ENCODE data around the gene MAD1L1. TPM values are rescaled to one million over a fixed set of nuclear protein-coding genes. Genes with fewer than 3 reads are reported as not detected.
A peak's percentile ranks its signal among the peaks of the same experiment; 100 is the strongest.
"Not testable (repeated sequence)": the region's sequence is repeated elsewhere in the genome, so short reads cannot be mapped to it uniquely, and the experiment has no call there.

The MAD1L1 gene
- total RNA-seq, 6 experiments from 2014 or later, result 15.1 to 37.4 (median 20.5) TPM

DNA sequence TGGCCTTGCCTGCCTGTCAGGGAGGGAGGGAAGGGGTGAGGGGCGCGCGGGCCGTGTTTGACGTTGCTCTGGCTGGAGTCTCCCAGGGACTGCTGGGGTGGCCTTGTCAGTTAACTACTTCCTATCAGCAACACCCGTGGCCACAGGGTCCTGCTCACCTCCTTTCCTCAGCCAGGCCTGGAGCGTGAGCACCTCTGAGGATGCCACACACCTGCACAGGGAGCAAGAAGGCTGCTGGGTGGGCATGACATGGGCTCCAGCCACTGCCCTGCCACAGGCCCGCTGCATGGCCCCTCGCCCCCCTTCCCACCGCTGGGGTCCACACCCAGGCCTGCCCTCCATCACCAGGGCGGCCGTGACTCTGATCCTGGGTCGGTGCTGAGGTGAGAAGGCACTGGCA is 350.3 kb downstream of the MAD1L1 start:
- no peak overlapping the region for H3K27ac ChIP-seq
- ATAC-seq (no peak), DNase-seq (peak in 1 of 3 donors; percentile 26)
- no peaks in the 10 kb centered on the region for H3K27me3 ChIP-seq
- H3K4me3 ChIP-seq, result no peak overlapping the region
- TF ChIP-seq, protein P1, sequence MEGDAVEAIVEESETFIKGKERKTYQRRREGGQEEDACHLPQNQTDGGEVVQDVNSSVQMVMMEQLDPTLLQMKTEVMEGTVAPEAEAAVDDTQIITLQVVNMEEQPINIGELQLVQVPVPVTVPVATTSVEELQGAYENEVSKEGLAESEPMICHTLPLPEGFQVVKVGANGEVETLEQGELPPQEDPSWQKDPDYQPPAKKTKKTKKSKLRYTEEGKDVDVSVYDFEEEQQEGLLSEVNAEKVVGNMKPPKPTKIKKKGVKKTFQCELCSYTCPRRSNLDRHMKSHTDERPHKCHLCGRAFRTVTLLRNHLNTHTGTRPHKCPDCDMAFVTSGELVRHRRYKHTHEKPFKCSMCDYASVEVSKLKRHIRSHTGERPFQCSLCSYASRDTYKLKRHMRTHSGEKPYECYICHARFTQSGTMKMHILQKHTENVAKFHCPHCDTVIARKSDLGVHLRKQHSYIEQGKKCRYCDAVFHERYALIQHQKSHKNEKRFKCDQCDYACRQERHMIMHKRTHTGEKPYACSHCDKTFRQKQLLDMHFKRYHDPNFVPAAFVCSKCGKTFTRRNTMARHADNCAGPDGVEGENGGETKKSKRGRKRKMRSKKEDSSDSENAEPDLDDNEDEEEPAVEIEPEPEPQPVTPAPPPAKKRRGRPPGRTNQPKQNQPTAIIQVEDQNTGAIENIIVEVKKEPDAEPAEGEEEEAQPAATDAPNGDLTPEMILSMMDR (IDR thresholded peaks at IDR 0.05), result no peak
- TF ChIP-seq POLR2A (IDR thresholded peaks at IDR 0.05), result no peak
- no peaks in the 10 kb centered on the region for H3K4me1 ChIP-seq
- no peaks in the 10 kb centered on the region for H3K36me3 ChIP-seq
- no CpG with 5 or more reads among the region's 13 CpGs for WGBS (ENCODE audit: insufficient coverage, low coverage, low lambda C conversion rate, missing lambda C conversion rate)
- intact Hi-C loops (cut with DNase I), result no loop called here
- H3K9me3 ChIP-seq, result no peaks in the 10 kb centered on the region

DNA sequence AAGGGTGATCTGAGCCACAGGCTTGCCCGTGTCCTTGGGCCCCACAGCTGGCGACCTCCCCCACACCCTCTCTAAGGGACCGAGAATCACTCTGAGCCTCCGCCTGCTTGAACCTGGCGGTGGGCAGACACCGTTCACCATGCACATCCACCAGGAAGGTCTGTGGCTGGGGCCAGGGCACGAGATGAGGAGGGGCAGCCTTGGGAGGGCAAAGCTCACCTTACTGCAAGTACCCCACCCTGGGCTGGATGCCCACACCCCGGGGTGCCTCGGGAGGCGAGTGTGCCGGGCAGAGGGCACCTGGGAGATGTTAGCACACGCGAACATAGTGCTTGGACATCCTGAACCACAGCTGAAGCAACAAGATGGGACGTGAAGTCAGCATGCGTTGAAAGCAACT is 350.8 kb downstream of the MAD1L1 start:
- Histone ChIP-seq H3K27ac (no peak overlapping the region), H3K27me3 (no peaks in the 10 kb centered on the region), H3K36me3 (no peaks in the 10 kb centered on the region), H3K4me3 (no peak overlapping the region), H3K4me1 (no peaks in the 10 kb centered on the region), H3K9me3 (no peaks in the 10 kb centered on the region)
- WGBS (ENCODE audit: insufficient coverage, low coverage, low lambda C conversion rate, missing lambda C conversion rate), result 86% methylated on average over 9 of the region's 15 CpGs
- TF ChIP-seq POLR2A (IDR thresholded peaks at IDR 0.05), result no peak
- intact Hi-C loops (cut with DNase I), result no loop called here
- no peak for ATAC-seq
- DNase-seq, result peak in 1 of 3 donors; percentile 47

DNA sequence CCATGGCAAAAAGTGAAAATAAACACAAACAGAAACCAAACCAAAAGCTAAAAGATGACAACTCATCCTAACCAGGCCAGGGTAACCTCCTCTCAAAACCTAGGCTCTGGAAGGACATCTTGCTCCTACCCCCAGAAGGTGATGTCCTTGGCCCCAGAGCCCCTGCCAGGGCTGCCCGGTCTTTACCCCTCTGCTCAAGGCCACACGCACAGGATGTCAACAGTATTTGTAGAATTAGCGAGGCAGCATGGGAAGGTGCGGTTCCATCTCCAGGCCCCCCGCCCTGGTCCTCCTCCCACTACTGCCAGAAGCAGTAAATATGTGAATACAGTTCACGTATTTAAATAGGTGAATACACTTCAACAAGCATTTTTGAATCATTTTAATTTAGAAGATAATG is 356.1 kb downstream of the MAD1L1 start:
- H3K4me1 ChIP-seq; H3K9me3 ChIP-seq; ATAC-seq; intact Hi-C loops (cut with DNase I); H3K36me3 ChIP-seq; H3K27ac ChIP-seq; H3K27me3 ChIP-seq; DNase-seq; H3K4me3 ChIP-seq: not testable (repeated sequence)
- WGBS (ENCODE audit: insufficient coverage, low coverage, low lambda C conversion rate, missing lambda C conversion rate), result 94% methylated on average over 6 of the region's 6 CpGs

DNA sequence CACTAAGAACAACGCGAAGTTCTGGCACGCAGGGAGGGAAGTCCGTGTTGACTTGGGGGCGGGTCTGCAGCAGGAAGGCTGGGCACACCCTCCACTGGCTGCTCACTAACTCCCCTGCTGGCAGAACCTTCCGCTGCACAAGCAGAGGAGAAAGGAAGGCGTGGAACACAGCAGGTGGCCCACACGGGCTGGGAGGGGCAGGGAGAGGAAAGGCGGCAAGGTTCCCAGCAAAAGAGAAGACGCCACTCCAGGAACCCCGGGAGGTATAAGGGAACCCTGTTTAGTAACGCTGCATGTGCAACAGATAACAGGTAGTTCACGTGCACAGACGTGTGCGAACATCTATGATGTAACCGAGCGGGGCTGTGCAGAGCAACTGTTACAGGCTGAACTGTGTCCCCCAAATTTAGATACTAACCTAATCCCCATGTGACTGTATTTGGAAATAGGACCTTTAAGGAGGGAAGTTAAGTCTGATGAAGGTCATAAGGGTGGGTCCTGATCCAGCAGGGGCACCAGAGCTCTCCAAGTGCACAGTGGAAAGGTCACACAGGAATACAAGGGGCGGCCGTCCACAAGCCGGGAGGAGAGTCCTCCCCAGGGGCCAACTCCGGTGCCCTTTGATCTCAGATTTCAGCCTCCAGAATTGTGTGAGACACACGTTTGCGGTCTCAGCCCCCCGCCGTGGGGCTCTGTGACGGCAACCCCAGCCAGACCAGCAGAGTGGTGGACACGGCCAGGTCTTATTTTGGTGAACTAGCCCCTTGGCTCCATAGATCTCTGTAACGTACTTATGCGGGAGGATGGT is 357.1 kb downstream of the MAD1L1 start:
- DNase-seq; H3K9me3 ChIP-seq; H3K27me3 ChIP-seq; H3K27ac ChIP-seq; H3K4me3 ChIP-seq; intact Hi-C loops (cut with DNase I); H3K36me3 ChIP-seq: not testable (repeated sequence)
- H3K4me1 ChIP-seq, result peaks cover 0 to 10% (median 2%) of the 10 kb centered on the region in 4 donors
- ATAC-seq, result peak; percentile 79 to 93 (median 88)
- TF ChIP-seq, protein P1 (IDR thresholded peaks at IDR 0.05), result peak; percentile 21 to 40 (median 34)
- WGBS (ENCODE audit: insufficient coverage, low coverage, low lambda C conversion rate, missing lambda C conversion rate), result 47% methylated on average over 11 of the region's 29 CpGs

DNA sequence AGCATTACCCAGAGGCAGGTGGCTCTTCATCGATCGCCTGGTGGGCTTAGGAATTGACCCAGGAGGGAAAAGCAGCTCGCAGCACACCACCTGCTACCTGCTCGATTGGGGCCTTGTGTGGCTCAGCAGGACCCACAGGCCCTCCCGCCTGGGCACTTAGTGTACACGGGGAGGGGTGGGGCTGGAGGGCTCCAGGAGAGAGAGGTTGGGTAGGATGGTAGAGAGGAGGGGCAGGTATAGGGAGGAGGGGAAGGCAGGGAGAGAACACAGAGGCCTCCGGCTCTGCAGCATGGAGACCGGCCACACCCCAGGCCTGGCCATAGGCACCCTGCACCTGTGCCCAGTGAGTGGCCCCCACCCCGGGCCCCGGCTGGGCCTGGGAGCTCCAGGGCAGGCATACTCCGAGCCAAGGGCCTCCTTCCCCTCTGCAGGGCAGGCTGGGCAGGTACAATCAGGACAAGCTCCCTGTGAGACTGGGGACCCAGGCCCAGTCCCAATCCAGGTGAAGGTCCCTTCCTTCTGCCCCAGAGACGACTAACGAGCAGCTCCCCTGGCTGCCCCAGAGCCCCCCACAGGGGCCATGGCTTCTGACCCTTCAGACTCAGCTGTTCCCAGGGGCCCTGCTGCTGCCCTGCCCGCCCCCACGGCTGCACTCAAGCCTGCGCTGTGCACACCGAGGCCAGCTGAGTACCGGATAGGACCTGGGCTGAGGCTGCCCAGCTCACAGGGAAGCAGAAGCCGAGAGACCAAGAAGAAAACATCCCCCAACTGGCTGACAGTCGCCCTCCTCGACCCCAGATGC is 358.0 kb downstream of the MAD1L1 start:
- intact Hi-C loops (cut with DNase I); H3K27ac ChIP-seq; H3K4me3 ChIP-seq; DNase-seq; H3K36me3 ChIP-seq; H3K27me3 ChIP-seq; H3K9me3 ChIP-seq: not testable (repeated sequence)
- H3K4me1 ChIP-seq, result peaks cover 0 to 10% (median 2%) of the 10 kb centered on the region in 4 donors
- ATAC-seq, result peak in 2 of 4 donors; percentile 4 to 12
- 73% methylated on average over 3 of the region's 21 CpGs for WGBS (ENCODE audit: insufficient coverage, low coverage, low lambda C conversion rate, missing lambda C conversion rate)
